Stimulated activated CD8-positive, alpha-beta memory T cell treated with anti-CD3 and anti-CD28 coated beads, Interleukin-12 subunit alpha, Interleukin-12 subunit beta, amount 100 ng/mL, for 1 hour (primary cell): ENCODE data around the gene MYOF.
"Not testable (repeated sequence)": the region's sequence is repeated elsewhere in the genome, so short reads cannot be mapped to it uniquely, and the experiment has no call there.

ENCODE experiments used
- DNase-seq: peaks from one replicate; pipeline ENCODE4 v3.0.0-alpha.2; 2020; ENCODE audit warnings: low read depth

The MYOF gene

GRCh38 chr10:93425861-93426260, 56.3 kb downstream of the MYOF start:
- no peak for DNase-seq

- no peak for DNase-seq
Observed at GRCh38 chr10:93422118-93422517, 60.0 kb downstream of the MYOF start.

- DNase-seq: no peak
Observed at GRCh38 chr10:93420944-93421825, 60.9 kb downstream of the MYOF start.

GRCh38 chr10:93420091-93420490, 62.0 kb downstream of the MYOF start:
- no peak for DNase-seq

GRCh38 chr10:93419016-93419415, 63.1 kb downstream of the MYOF start:
- not testable (repeated sequence) for DNase-seq

- DNase-seq: no peak
Observed at GRCh38 chr10:93417921-93418320, 64.2 kb downstream of the MYOF start.

- no peak for DNase-seq
Observed at GRCh38 chr10:93417266-93417665, 64.9 kb downstream of the MYOF start.

GRCh38 chr10:93416824-93417223, 65.3 kb downstream of the MYOF start:
- DNase-seq: no peak

GRCh38 chr10:93415693-93416092, 66.4 kb downstream of the MYOF start:
- DNase-seq: no peak

- no peak for DNase-seq
Observed at GRCh38 chr10:93413252-93413689, 68.9 kb downstream of the MYOF start.

- no peak for DNase-seq
Observed at GRCh38 chr10:93412801-93413200, 69.3 kb downstream of the MYOF start.

- no peak for DNase-seq
Observed at GRCh38 chr10:93410697-93411348, 71.3 kb downstream of the MYOF start.

GRCh38 chr10:93408783-93409182, 73.4 kb downstream of the MYOF start:
- no peak for DNase-seq

- DNase-seq: no peak
Observed at GRCh38 chr10:93406364-93407145, 75.6 kb downstream of the MYOF start.

GRCh38 chr10:93404048-93404354, 78.1 kb downstream of the MYOF start:
- no peak for DNase-seq

GRCh38 chr10:93403152-93404047, 78.7 kb downstream of the MYOF start:
- no peak for DNase-seq

GRCh38 chr10:93402192-93402591, 79.9 kb downstream of the MYOF start:
- no peak for DNase-seq

GRCh38 chr10:93398528-93398927, 83.6 kb downstream of the MYOF start:
- DNase-seq: no peak

- DNase-seq: no peak
Observed at GRCh38 chr10:93397020-93397419, 85.1 kb downstream of the MYOF start.

- DNase-seq: no peak
Observed at GRCh38 chr10:93393211-93393610, 88.9 kb downstream of the MYOF start.

- no peak for DNase-seq
Observed at GRCh38 chr10:93392121-93392520, 90.0 kb downstream of the MYOF start.
